ENCODE data around the gene PDE6C.

PDE6C gene

GRCh38 chr10:93710333-93710909 lies 98.1 kb downstream of the PDE6C start:
- no peak for DNase-seq

DNA sequence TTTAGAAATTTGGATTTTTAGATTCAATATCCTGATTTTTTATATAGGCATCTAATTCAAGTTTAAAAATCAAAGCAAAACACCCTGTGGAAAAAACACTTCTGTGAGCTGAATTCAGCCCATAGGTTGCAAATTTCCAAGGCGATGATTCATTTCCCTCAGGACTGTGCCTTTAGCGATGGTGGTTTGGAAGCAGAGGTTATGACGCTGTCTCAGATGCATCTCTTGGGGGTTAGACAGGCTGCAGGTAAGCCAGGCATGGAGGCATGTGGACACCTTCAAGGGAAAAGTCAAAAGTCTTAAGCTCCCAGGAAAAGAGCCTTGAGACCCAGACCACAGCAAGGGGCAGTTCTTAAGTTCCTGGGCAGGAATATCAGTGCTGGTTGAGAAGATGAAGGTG lies 99.6 kb downstream of the PDE6C start:
- no peak for DNase-seq

DNA sequence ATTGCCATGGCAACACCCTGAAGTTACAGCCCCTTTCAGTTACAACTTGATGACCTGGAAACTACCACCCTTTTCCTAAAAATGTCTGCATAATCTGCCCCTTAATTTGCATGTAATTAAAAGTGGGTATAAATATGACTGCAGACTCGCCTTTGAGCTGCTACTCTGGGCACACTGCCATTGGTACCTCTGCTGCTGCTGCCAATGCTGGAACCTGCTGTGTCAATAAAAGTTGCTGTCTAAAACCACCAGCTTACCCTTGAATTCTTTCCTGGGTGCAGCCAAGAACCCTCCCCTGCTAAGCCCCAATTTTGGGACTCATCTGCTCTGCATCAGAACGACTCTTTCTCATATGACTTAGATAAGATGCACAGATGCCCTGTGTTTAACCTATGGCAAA lies 100.3 kb downstream of the PDE6C start:
- DNase-seq = no peak

GRCh38 chr10:93715345-93715744 lies 103.0 kb downstream of the PDE6C start:
- no peak for DNase-seq

Data from activated CD4-positive, alpha-beta T cell treated with anti-CD3 and anti-CD28 coated beads, Interleukin-2, amount 50 U/mL, for 1 hour (primary cell).